Neural cell (in vitro differentiated cells): ENCODE measurements around the gene CYTH3. TPM values are rescaled to one million over a fixed set of nuclear protein-coding genes. Genes with fewer than 3 reads are reported as not detected.

Source experiments
- H2AFZ ChIP-seq: fragments of 200-600, 300-800 bp; sonication (generic), shearing (Covaris generic); 2 replicates; pipeline ENCODE4 v1.6.0; 2014; ENCODE audit warnings: low read depth, mild to moderate bottlenecking, antibody characterized with exemption, low read length, moderate library complexity
- H3F3A ChIP-seq: fragments of 200-600 bp; shearing (Covaris generic); 2 replicates; pipeline ENCODE4 v1.6.1; 2016; ENCODE audit warnings: mild to moderate bottlenecking, moderate library complexity, mixed read lengths, antibody characterized with exemption, low read length; ENCODE audit not compliant: insufficient read depth, poor library complexity, severe bottlenecking
- H3K27ac ChIP-seq: fragments of 200-600, 300-800 bp; sonication (generic), shearing (Covaris generic); 2 replicates; pipeline ENCODE4 v1.5.1; 2014; ENCODE audit warnings: mild to moderate bottlenecking, low read length, moderate library complexity
- H3K27me3 ChIP-seq: fragments of 300-800, 200-600 bp; sonication (generic), shearing (Covaris generic); 2 replicates; pipeline ENCODE4 v1.6.0; 2014; ENCODE audit warnings: mild to moderate bottlenecking, low read depth, low read length, moderate library complexity; ENCODE audit not compliant: insufficient read depth
- H3K36me3 ChIP-seq: fragments of 300-800, 200-600 bp; sonication (generic), shearing (Covaris generic); 2 replicates; pipeline ENCODE4 v1.5.1; 2014; ENCODE audit warnings: mild to moderate bottlenecking, antibody characterized with exemption, low read length, moderate library complexity; ENCODE audit not compliant: insufficient read depth
- H3K4me2 ChIP-seq: fragments of 300-800, 200-600 bp; sonication (generic), shearing (Covaris generic); 2 replicates; pipeline ENCODE4 v1.6.0; 2014; ENCODE audit warnings: mild to moderate bottlenecking, low read length
- H3K4me3 ChIP-seq: fragments of 300-800, 200-600 bp; sonication (generic), shearing (Covaris generic); 2 replicates; pipeline ENCODE4 v1.5.1; 2014; ENCODE audit warnings: mild to moderate bottlenecking, low read length, moderate library complexity
- H3K79me2 ChIP-seq: fragments of 200-600 bp; shearing (Covaris generic); replicated peaks from 2 replicates; pipeline ENCODE4 v1.6.0; 2014; ENCODE audit warnings: mild to moderate bottlenecking, low read length, moderate library complexity; ENCODE audit not compliant: insufficient read depth
- H3K9ac ChIP-seq: fragments of 300-800, 200-600 bp; sonication (generic), shearing (Covaris generic); 2 replicates; pipeline ENCODE4 v1.6.1; 2016; ENCODE audit warnings: mild to moderate bottlenecking, low read length, mixed read lengths
- H3K9me2 ChIP-seq: fragments of 200-600 bp; shearing (Covaris generic); 2 replicates; pipeline ENCODE4 v1.6.1; 2016; ENCODE audit warnings: mild to moderate bottlenecking, low read length, mixed read lengths; ENCODE audit not compliant: insufficient read depth
- H3K9me3 ChIP-seq: fragments of 200-600, 300-800 bp; sonication (generic), shearing (Covaris generic); 2 replicates; pipeline ENCODE4 v1.6.1; 2016; ENCODE audit warnings: mild to moderate bottlenecking, mixed run types, low read length, moderate library complexity, mixed read lengths
- H4K20me1 ChIP-seq: fragments of 200-600 bp; shearing (Covaris generic); 2 replicates; pipeline ENCODE4 v1.6.1; 2016; ENCODE audit warnings: mild to moderate bottlenecking, mixed run types; ENCODE audit not compliant: insufficient read depth
- CTCF ChIP-seq: fragments of 450-650 bp; IDR thresholded peaks from 2 replicates; pipeline ENCODE4 v1.5.1; 2014; ENCODE audit warnings: antibody characterized with exemption, mild to moderate bottlenecking, moderate library complexity; ENCODE audit not compliant: poor library complexity, severe bottlenecking
- EP300 ChIP-seq: fragments of 450-650 bp; conservative IDR thresholded peaks from 2 replicates; pipeline ENCODE4 v1.6.1; 2014; ENCODE audit warnings: antibody characterized with exemption, mild to moderate bottlenecking, moderate library complexity; ENCODE audit not compliant: poor library complexity, severe bottlenecking
- EZH2 ChIP-seq: fragments of 200-600, 300-800 bp; shearing (Covaris generic), sonication (generic); IDR thresholded peaks from 2 replicates; pipeline ENCODE4 v1.6.1; 2014; ENCODE audit warnings: antibody characterized with exemption, low read length, borderline replicate concordance, mild to moderate bottlenecking; ENCODE audit not compliant: insufficient read depth, poor library complexity, severe bottlenecking
- MXI1 ChIP-seq: fragments of 450-650 bp; conservative IDR thresholded peaks from 2 replicates; pipeline ENCODE4 v1.6.1; 2014; ENCODE audit warnings: antibody characterized with exemption, mild to moderate bottlenecking; ENCODE audit not compliant: poor library complexity, severe bottlenecking
- POLR2AphosphoS5 ChIP-seq: IDR thresholded peaks from 2 replicates; pipeline ENCODE4 v1.6.1; 2012
- RAD21 ChIP-seq: fragments of 450-650 bp; conservative IDR thresholded peaks from 2 replicates; pipeline ENCODE4 v1.6.1; 2014; ENCODE audit warnings: antibody characterized with exemption, mild to moderate bottlenecking, moderate library complexity
- REST ChIP-seq: IDR thresholded peaks from 2 replicates; pipeline ENCODE4 v1.6.1; 2012; ENCODE audit warnings: borderline replicate concordance
- SMC3 ChIP-seq: fragments of 450-650 bp; conservative IDR thresholded peaks from 2 replicates; pipeline ENCODE4 v1.6.1; 2014; ENCODE audit warnings: antibody characterized with exemption, mild to moderate bottlenecking, moderate library complexity; ENCODE audit not compliant: poor library complexity
- TAF1 ChIP-seq: IDR thresholded peaks from 2 replicates; pipeline ENCODE4 v1.6.1; 2012; ENCODE audit warnings: low read depth
- polyA plus RNA-seq: library from polyadenylated mRNA; depleted of rRNA; stranded (reverse); fragments of >200 nt; gene quantifications from 2 replicates; pipeline ENCODE4 v1.2.3, GENCODE V29; 2014

Gene CYTH3
- polyA plus RNA-seq, 1 donor from 2014 or later, result 33.9 TPM

GRCh38 chr7:6273380-6273837 is 985 bp upstream of the CYTH3 start:
- Histone ChIP-seq H3K79me2 (peaks cover 24% of the 10 kb centered on the region), H3K4me2 (no peak overlapping the region), H4K20me1 (no peaks in the 10 kb centered on the region), H2AFZ (no peak overlapping the region), H3K27ac (no peak overlapping the region), H3K9ac (no peak overlapping the region), H3K4me3 (no peak overlapping the region), H3F3A (no peaks in the 10 kb centered on the region), H3K9me2 (no peaks in the 10 kb centered on the region), H3K36me3 (no peaks in the 10 kb centered on the region), H3K9me3 (no peaks in the 10 kb centered on the region), H3K27me3 (no peaks in the 10 kb centered on the region)
- TF ChIP-seq POLR2AphosphoS5 (no peak), SMC3 (no peak), RAD21 (no peak), EZH2 (no peak), MXI1 (no peak), EP300 (no peak), REST (no peak)

GRCh38 chr7:6271694-6272440 is 557 bp downstream of the CYTH3 start:
- Histone ChIP-seq H3K9ac (peak overlapping the region; percentile 62), H3K27ac (no peak overlapping the region), H3K9me3 (no peaks in the 10 kb centered on the region), H3K27me3 (no peaks in the 10 kb centered on the region), H3K79me2 (peaks cover 30% of the 10 kb centered on the region), H3K4me2 (peak overlapping the region; percentile 79), H3K36me3 (no peaks in the 10 kb centered on the region), H3K4me3 (peak overlapping the region; percentile 95), H4K20me1 (no peaks in the 10 kb centered on the region), H3F3A (no peaks in the 10 kb centered on the region), H3K9me2 (no peaks in the 10 kb centered on the region), H2AFZ (peak overlapping the region; percentile 30)
- TF ChIP-seq MXI1, result peak; percentile 41
- peak; percentile 24 for TF ChIP-seq TAF1
- TF ChIP-seq RAD21, result no peak

GRCh38 chr7:6271060-6271658 is 1.3 kb downstream of the CYTH3 start:
- no peaks in the 10 kb centered on the region for H3F3A ChIP-seq
- peak overlapping the region; percentile 62 for H3K9ac ChIP-seq
- H3K4me3 ChIP-seq, result peak overlapping the region; percentile 95
- H3K9me3 ChIP-seq, result no peaks in the 10 kb centered on the region
- H3K27ac ChIP-seq, result no peak overlapping the region
- peak overlapping the region; percentile 79 for H3K4me2 ChIP-seq
- H3K79me2 ChIP-seq, result peaks cover 32% of the 10 kb centered on the region
- H4K20me1 ChIP-seq, result no peaks in the 10 kb centered on the region
- H2AFZ ChIP-seq, result peak overlapping the region; percentile 16
- peak; percentile 54 for TF ChIP-seq CTCF
- no peak for TF ChIP-seq POLR2AphosphoS5
- peak; percentile 19 for TF ChIP-seq SMC3
- no peak for TF ChIP-seq EZH2
- TF ChIP-seq MXI1, result peak; percentile 12
- H3K36me3 ChIP-seq, result no peaks in the 10 kb centered on the region
- no peaks in the 10 kb centered on the region for H3K9me2 ChIP-seq
- no peaks in the 10 kb centered on the region for H3K27me3 ChIP-seq
